Thoracic aorta (tissue), 2 donors: ENCODE measurements around the gene BCAS3. TPM values are rescaled to one million over a fixed set of nuclear protein-coding genes. Genes with fewer than 3 reads are reported as not detected.

Experiments
- ATAC-seq: fragments of 150-250 bp; one replicate; pipeline ENCODE4 v1.8.0; 2017; ENCODE audit warnings: low read depth; ENCODE audit not compliant: insufficient number of reproducible peaks, low FRiP score
- DNase-seq: peaks from one replicate; pipeline ENCODE4 v3.0.0-alpha.2; 2020; ENCODE audit warnings: low spot score
- H3K27ac ChIP-seq, 2 donors: fragments of 200-600 bp; sonication (generic); 1 replicate in 1 of 2; 2 replicates in 1 of 2; pipeline ENCODE4 v1.5.1; 2016; ENCODE audit warnings: mild to moderate bottlenecking in 2 of 2, moderate library complexity in 2 of 2
- H3K27me3 ChIP-seq: fragments of 200-600 bp; sonication (generic); replicated peaks from 2 replicates; pipeline ENCODE4 v1.6.0; 2016; ENCODE audit warnings: mild to moderate bottlenecking; ENCODE audit not compliant: insufficient read depth
- H3K36me3 ChIP-seq: fragments of 200-600 bp; sonication (generic); one replicate; pipeline ENCODE4 v1.5.1; 2016
- H3K4me1 ChIP-seq, 2 donors: fragments of 200-600 bp; sonication (generic); 1 replicate in 1 of 2; 2 replicates in 1 of 2; pipeline versions ENCODE4 v1.5.1 to v1.6.0; 2016; ENCODE audit warnings: low read depth in 2 of 2, mild to moderate bottlenecking in 1 of 2; ENCODE audit not compliant: control insufficient read depth in 1 of 2
- H3K4me3 ChIP-seq: fragments of 200-600 bp; sonication (generic); 2 replicates; pipeline ENCODE4 v1.5.1; 2016; ENCODE audit warnings: mild to moderate bottlenecking
- H3K9me3 ChIP-seq: fragments of 200-600 bp; sonication (generic); 2 replicates; pipeline ENCODE4 v1.5.1; 2016
- CTCF ChIP-seq: fragments of 200-600 bp; sonication (generic); IDR thresholded peaks from one replicate; pipeline ENCODE4 v1.5.1; 2019; ENCODE audit warnings: antibody characterized with exemption
- total RNA-seq, 2 donors: library from RNA; depleted of rRNA; stranded (reverse); fragments of >200 nt; gene quantifications; one replicate each; pipeline versions ENCODE4 v1.1.0 to v1.2.3, GENCODE V29; 2016

Gene BCAS3
- total RNA-seq, 2 donors from 2014 or later = 35.1 to 69.3 TPM

GRCh38 chr17:61325382-61326073 is 647.9 kb downstream of the BCAS3 start:
- no peaks in the 10 kb centered on the region for H3K36me3 ChIP-seq
- H3K27me3 ChIP-seq = no peaks in the 10 kb centered on the region
- no peak overlapping the region for H3K4me3 ChIP-seq
- H3K4me1 ChIP-seq = peaks cover 10 to 35% of the 10 kb centered on the region in 2 donors
- DNase-seq (no peak), ATAC-seq (peak; percentile 27)
- peak overlapping the region in 1 of 2 donors; percentile 18 for H3K27ac ChIP-seq
- TF ChIP-seq CTCF = no peak
- no peaks in the 10 kb centered on the region for H3K9me3 ChIP-seq

GRCh38 chr17:61326330-61326729 is 648.7 kb downstream of the BCAS3 start:
- H3K4me3 ChIP-seq = no peak overlapping the region
- H3K9me3 ChIP-seq = no peaks in the 10 kb centered on the region
- no peaks in the 10 kb centered on the region for H3K36me3 ChIP-seq
- ATAC-seq (no peak), DNase-seq (no peak)
- H3K27me3 ChIP-seq = no peaks in the 10 kb centered on the region
- H3K27ac ChIP-seq = no peak overlapping the region
- TF ChIP-seq CTCF = no peak
- peaks cover 10 to 41% of the 10 kb centered on the region in 2 donors for H3K4me1 ChIP-seq

GRCh38 chr17:61328351-61328750 is 650.7 kb downstream of the BCAS3 start:
- Histone ChIP-seq H3K36me3 (no peaks in the 10 kb centered on the region), H3K27ac (no peak overlapping the region), H3K4me3 (no peak overlapping the region), H3K4me1 (peaks cover 3 to 39% of the 10 kb centered on the region in 2 donors), H3K9me3 (no peaks in the 10 kb centered on the region), H3K27me3 (no peaks in the 10 kb centered on the region)
- ATAC-seq = no peak
- TF ChIP-seq CTCF = no peak
- no peak for DNase-seq

- H3K4me3 ChIP-seq = no peak overlapping the region
- no peaks in the 10 kb centered on the region for H3K27me3 ChIP-seq
- no peak for TF ChIP-seq CTCF
- H3K36me3 ChIP-seq = no peaks in the 10 kb centered on the region
- no peak for ATAC-seq
- H3K27ac ChIP-seq = no peak overlapping the region
- peaks cover 0 to 32% of the 10 kb centered on the region in 2 donors for H3K4me1 ChIP-seq
- no peaks in the 10 kb centered on the region for H3K9me3 ChIP-seq
- no peak for DNase-seq
Measured at GRCh38 chr17:61330174-61331150, 652.8 kb downstream of the BCAS3 start.

GRCh38 chr17:61331178-61331577 is 653.5 kb downstream of the BCAS3 start:
- no peaks in the 10 kb centered on the region for H3K36me3 ChIP-seq
- no peak overlapping the region for H3K4me3 ChIP-seq
- no peaks in the 10 kb centered on the region for H3K27me3 ChIP-seq
- peaks cover 0 to 32% of the 10 kb centered on the region in 2 donors for H3K4me1 ChIP-seq
- TF ChIP-seq CTCF = no peak
- ATAC-seq (no peak), DNase-seq (no peak)
- H3K9me3 ChIP-seq = no peaks in the 10 kb centered on the region
- no peak overlapping the region for H3K27ac ChIP-seq
